Measurements from ENCODE around the gene PMM1.

The PMM1 gene

GRCh38 chr22:41534219-41534618 is 55.4 kb downstream of the PMM1 start:
- DNase-seq = no peak

GRCh38 chr22:41532908-41533825 is 56.5 kb downstream of the PMM1 start:
- peak; percentile 35 for DNase-seq

GRCh38 chr22:41531715-41532477 is 57.7 kb downstream of the PMM1 start:
- DNase-seq = no peak

GRCh38 chr22:41530890-41531714 is 58.5 kb downstream of the PMM1 start:
- no peak for DNase-seq

- DNase-seq = no peak
Observed at GRCh38 chr22:41528938-41529561, 60.6 kb downstream of the PMM1 start.

GRCh38 chr22:41528132-41528766 is 61.4 kb downstream of the PMM1 start:
- no peak for DNase-seq

Data from kidney glomerular epithelial cell (primary cell).